CD14-positive monocyte (primary cell): ENCODE measurements around the gene DHTKD1. TPM values are rescaled to one million over a fixed set of nuclear protein-coding genes. Genes with fewer than 3 reads are reported as not detected.
"Not testable (repeated sequence)": the region's sequence is repeated elsewhere in the genome, so short reads cannot be mapped to it uniquely, and the experiment has no call there.

Experiments
- DNase-seq, 3 donors: peaks; one replicate each; pipeline ENCODE4 v3.0.0-alpha.2; 2011 to 2022
- H2AFZ ChIP-seq: 2 replicates; pipeline ENCODE4 v1.6.0; 2012; ENCODE audit warnings: mild to moderate bottlenecking, low read depth, low read length, inconsistent platforms; ENCODE audit not compliant: insufficient read depth, poor library complexity, severe bottlenecking
- H3K27ac ChIP-seq, 2 donors: 1 replicate in 1 of 2; 2 replicates in 1 of 2; pipeline ENCODE4 v1.5.1; 2012 to 2013; ENCODE audit warnings: low read length in 2 of 2, control low read depth in 1 of 2, inconsistent platforms in 1 of 2, low read depth in 1 of 2, mild to moderate bottlenecking in 1 of 2
- H3K27me3 ChIP-seq, 2 donors: one replicate each; pipeline versions ENCODE4 v1.6.0 to v1.6.1; 2011 to 2013; ENCODE audit warnings: low read length in 2 of 2; ENCODE audit not compliant: control insufficient read depth in 2 of 2, insufficient read depth in 2 of 2
- H3K36me3 ChIP-seq, 2 donors: replicated peaks in 1 of 2; 1 replicate in 1 of 2; 2 replicates in 1 of 2; pipeline versions ENCODE4 v1.5.1 to v1.6.1; 2012 to 2013; ENCODE audit warnings: low read length in 2 of 2, control low read depth in 1 of 2, inconsistent platforms in 1 of 2, mild to moderate bottlenecking in 1 of 2; ENCODE audit not compliant: insufficient read depth in 2 of 2, control insufficient read depth in 1 of 2
- H3K4me1 ChIP-seq, 2 donors: 1 replicate in 1 of 2; 2 replicates in 1 of 2; pipeline versions ENCODE4 v1.5.1 to v1.6.1; 2012 to 2013; ENCODE audit warnings: low read length in 2 of 2, control low read depth in 1 of 2, inconsistent platforms in 1 of 2, mild to moderate bottlenecking in 1 of 2, moderate library complexity in 1 of 2; ENCODE audit not compliant: insufficient read depth in 2 of 2, control insufficient read depth in 1 of 2
- H3K4me2 ChIP-seq: replicated peaks from 2 replicates; pipeline ENCODE3; 2012; ENCODE audit warnings: low read length, moderate library complexity, mild to moderate bottlenecking; ENCODE audit not compliant: poor library complexity, severe bottlenecking; ENCODE audit errors: extremely low read depth
- H3K4me3 ChIP-seq, 3 experiments: fragments of 200-600 bp in 1 of 3; sonication (generic) in 1 of 3; replicated peaks in 1 of 3; 1 replicate in 2 of 3; 2 replicates in 1 of 3; pipeline ENCODE4 v1.5.1; 2011 to 2013; ENCODE audit warnings: low read length in 3 of 3, mild to moderate bottlenecking in 3 of 3, control low read depth in 2 of 3, low read depth in 2 of 3, inconsistent platforms in 1 of 3, moderate library complexity in 1 of 3
- H3K79me2 ChIP-seq: 2 replicates; pipeline ENCODE4 v1.6.0; 2012; ENCODE audit warnings: mild to moderate bottlenecking, control low read depth, inconsistent platforms, low read length, moderate library complexity; ENCODE audit not compliant: insufficient read depth
- H3K9ac ChIP-seq: 2 replicates; pipeline ENCODE4 v1.6.0; 2017; ENCODE audit warnings: low read length, mild to moderate bottlenecking; ENCODE audit not compliant: insufficient read depth, poor library complexity, severe bottlenecking
- H3K9me3 ChIP-seq, 2 donors: replicated peaks in 1 of 2; 1 replicate in 1 of 2; 2 replicates in 1 of 2; pipeline versions ENCODE4 v1.5.1 to v1.6.1; 2012 to 2013; ENCODE audit warnings: low read length in 2 of 2, control low read depth in 1 of 2; ENCODE audit not compliant: control insufficient read depth in 1 of 2, insufficient read depth in 1 of 2
- H4K20me1 ChIP-seq: 2 replicates; pipeline ENCODE4 v1.6.0; 2012; ENCODE audit warnings: mild to moderate bottlenecking, low read length, control low read depth, moderate library complexity; ENCODE audit not compliant: insufficient read depth
- H3K27ac Mint-ChIP-seq, 7 donors: one replicate each; pipeline ENCODE4 v1.8.0; 2020; ENCODE audit warnings: mild to moderate bottlenecking in 7 of 7, mixed read lengths in 7 of 7, moderate library complexity in 6 of 7, inconsistent platforms in 2 of 7
- H3K27me3 Mint-ChIP-seq, 3 donors: one replicate each; pipeline ENCODE4 v1.8.0; 2021 to 2022; ENCODE audit warnings: low read depth in 3 of 3, mild to moderate bottlenecking in 3 of 3, mixed read lengths in 3 of 3, moderate library complexity in 3 of 3, inconsistent platforms in 1 of 3
- H3K36me3 Mint-ChIP-seq, 2 donors: one replicate each; pipeline ENCODE4 v1.8.0; 2020; ENCODE audit warnings: mixed read lengths in 2 of 2, inconsistent platforms in 1 of 2, mild to moderate bottlenecking in 1 of 2
- H3K4me1 Mint-ChIP-seq: one replicate; pipeline ENCODE4 v1.8.0; 2020; ENCODE audit warnings: mild to moderate bottlenecking, mixed read lengths
- H3K4me3 Mint-ChIP-seq, 2 donors: one replicate each; pipeline ENCODE4 v1.8.0; 2020; ENCODE audit warnings: mild to moderate bottlenecking in 2 of 2, mixed read lengths in 2 of 2, moderate library complexity in 1 of 2
- H3K9me3 Mint-ChIP-seq, 7 donors: one replicate each; pipeline ENCODE4 v1.8.0; 2020 to 2022; ENCODE audit warnings: mixed read lengths in 7 of 7, mild to moderate bottlenecking in 6 of 7, moderate library complexity in 6 of 7, inconsistent platforms in 2 of 7
- CTCF ChIP-seq: fragments of 200-600 bp; IDR thresholded peaks from one replicate; pipeline ENCODE4 v1.8.0; 2022; ENCODE audit warnings: antibody characterized with exemption, mild to moderate bottlenecking
- WGBS: methylation state at CpG from one replicate; pipeline ENCODE4 v1.1.5; 2013; ENCODE audit warnings: missing lambda C conversion rate; ENCODE audit not compliant: insufficient coverage; 5-methylcytosine and 5-hydroxymethylcytosine counted together
- intact Hi-C, 2 donors: fragments of 100-400 bp; cut with micrococcal nuclease; formaldehyde crosslinking; loops; one replicate each; pipeline versions ENCODE4 v1.15.0 to v1.15.1; 2023
- polyA plus RNA-seq, 3 donors: library from polyadenylated mRNA; depleted of rRNA in 1 of 3; unstranded in 2 of 3; stranded (reverse) in 1 of 3; fragments of 300-500 nt in 2 of 3; fragments of >200 nt in 1 of 3; fragmentation: Illumina TruSeq in 2 of 3; gene quantifications; 1 replicate in 2 of 3; 2 replicates in 1 of 3; pipeline ENCODE4 v1.2.3, GENCODE V29; 2012 to 2021

DHTKD1 gene
- polyA plus RNA-seq, 3 donors: 7.0 to 12.1 (median 11.2) TPM

- H3K36me3 ChIP-seq: peaks cover 14 to 56% of the 10 kb centered on the region in 2 donors
- H3K9ac ChIP-seq: no peak overlapping the region
- H3K79me2 ChIP-seq: no peaks in the 10 kb centered on the region
- peaks cover 74 to 82% of the 10 kb centered on the region in 2 donors for H3K36me3 Mint-ChIP-seq
- intact Hi-C loops: no loop called here
- no peak overlapping the region for H3K27ac Mint-ChIP-seq
- TF ChIP-seq CTCF: no peak
- WGBS: no CpG with 5 or more reads among the region's 3 CpGs
- no peaks in the 10 kb centered on the region for H3K9me3 ChIP-seq
- H3K27me3 ChIP-seq: peaks cover 39 to 62% of the 10 kb centered on the region in 2 donors
- DNase-seq: no peak
- H3K4me1 Mint-ChIP-seq: no peaks in the 10 kb centered on the region
- no peak overlapping the region for H3K4me3 ChIP-seq
- H4K20me1 ChIP-seq: peaks cover 41% of the 10 kb centered on the region
- peaks cover 40 to 50% (median 49%) of the 10 kb centered on the region in 3 donors for H3K27me3 Mint-ChIP-seq
- H2AFZ ChIP-seq: no peak overlapping the region
- peak overlapping the region in 1 of 2 donors; percentile 50 for H3K4me3 Mint-ChIP-seq
- H3K27ac ChIP-seq: no peak overlapping the region
- H3K4me2 ChIP-seq: no peak overlapping the region
- H3K4me1 ChIP-seq: no peaks in the 10 kb centered on the region
- H3K9me3 Mint-ChIP-seq: peaks cover 0 to 8% (median 2%) of the 10 kb centered on the region in 7 donors
Measured at GRCh38 chr10:12165036-12165435, 96.3 kb downstream of the DHTKD1 start.

GRCh38 chr10:12165999-12166775, 97.4 kb downstream of the DHTKD1 start:
- H3K27ac ChIP-seq: no peak overlapping the region
- 97% methylated on average over 6 of the region's 6 CpGs for WGBS

GRCh38 chr10:12171512-12171911, 102.8 kb downstream of the DHTKD1 start:
- H2AFZ ChIP-seq, H3K9ac ChIP-seq, H4K20me1 ChIP-seq, H3K4me1 Mint-ChIP-seq, H3K4me3 Mint-ChIP-seq, H3K27ac ChIP-seq, H3K79me2 ChIP-seq, H3K4me1 ChIP-seq, H3K9me3 ChIP-seq, intact Hi-C loops, H3K27me3 ChIP-seq, H3K9me3 Mint-ChIP-seq, H3K27me3 Mint-ChIP-seq, H3K4me3 ChIP-seq, DNase-seq, H3K4me2 ChIP-seq, H3K27ac Mint-ChIP-seq: not testable (repeated sequence)
- peaks cover 77 to 91% of the 10 kb centered on the region in 2 donors for H3K36me3 Mint-ChIP-seq
- WGBS: 100% methylated on average over 2 of the region's 6 CpGs
- peaks cover 56 to 86% of the 10 kb centered on the region in 2 donors for H3K36me3 ChIP-seq

More at GRCh38 chr10:12165999-12166775, 97.4 kb downstream of the DHTKD1 start:
- no peak overlapping the region for H2AFZ ChIP-seq
- intact Hi-C loops: no loop called here
- peak overlapping the region in 1 of 2 donors; percentile 26 for H3K4me3 Mint-ChIP-seq
- TF ChIP-seq CTCF: no peak
- no peak overlapping the region for H3K27ac Mint-ChIP-seq
- H3K9ac ChIP-seq: no peak overlapping the region
- no peaks in the 10 kb centered on the region for H3K79me2 ChIP-seq
- H4K20me1 ChIP-seq: peaks cover 34% of the 10 kb centered on the region
- no peak overlapping the region for H3K4me3 ChIP-seq
- H3K27me3 ChIP-seq: peaks cover 31 to 51% of the 10 kb centered on the region in 2 donors
- no peaks in the 10 kb centered on the region for H3K4me1 ChIP-seq
- peaks cover 0 to 2% (median 0%) of the 10 kb centered on the region in 7 donors for H3K9me3 Mint-ChIP-seq
- peaks cover 31 to 42% (median 40%) of the 10 kb centered on the region in 3 donors for H3K27me3 Mint-ChIP-seq
- H3K4me2 ChIP-seq: no peak overlapping the region
- no peaks in the 10 kb centered on the region for H3K9me3 ChIP-seq
- peaks cover 78 to 84% of the 10 kb centered on the region in 2 donors for H3K36me3 Mint-ChIP-seq
- DNase-seq: no peak
- peaks cover 26 to 67% of the 10 kb centered on the region in 2 donors for H3K36me3 ChIP-seq
- H3K4me1 Mint-ChIP-seq: no peaks in the 10 kb centered on the region
